ENCODE data around the gene C6orf62.

The C6orf62 gene

GRCh38 chr6:24659561-24659960, 59.4 kb downstream of the C6orf62 start:
- H3K27ac ChIP-seq, result no peak overlapping the region
- TF ChIP-seq ZFX (IDR thresholded peaks at IDR 0.05) (no peak), CTCF (conservative IDR thresholded peaks at IDR 0.05) (no peak)

GRCh38 chr6:24658573-24659560, 60.1 kb downstream of the C6orf62 start:
- no peak overlapping the region for H3K27ac ChIP-seq
- TF ChIP-seq CTCF (conservative IDR thresholded peaks at IDR 0.05), result no peak
- no peak for TF ChIP-seq ZFX (IDR thresholded peaks at IDR 0.05)

GRCh38 chr6:24655215-24655614, 63.7 kb downstream of the C6orf62 start:
- no peak overlapping the region for H3K27ac ChIP-seq
- TF ChIP-seq CTCF (conservative IDR thresholded peaks at IDR 0.05) (no peak), ZFX (IDR thresholded peaks at IDR 0.05) (no peak)

Measured in C4-2B (cell line).